Measurements from ENCODE around the gene MPRIP. TPM values are rescaled to one million over a fixed set of nuclear protein-coding genes. Genes with fewer than 3 reads are reported as not detected.

Gene MPRIP
- total RNA-seq, 1 experiment from 2014 or later, result 1,274 TPM

- CTCF ChIA-PET, result no interaction called here
- Histone ChIP-seq H3K4me1 (ENCODE audit: insufficient read depth, low read length) (no peaks in the 10 kb centered on the region), H3K36me3 (ENCODE audit: low read depth, low read length) (peaks cover 66% of the 10 kb centered on the region), H3K9me2 (replicated peaks; ENCODE audit: low read length) (no peaks in the 10 kb centered on the region), H3K4me2 (ENCODE audit: low read length) (no peak overlapping the region), H3K27me3 (ENCODE audit: low read length) (no peaks in the 10 kb centered on the region), H2AFZ (ENCODE audit: low read length) (no peak overlapping the region), H3K27ac (ENCODE audit: low read length) (no peak overlapping the region), H3K9ac (ENCODE audit: low read length) (no peak overlapping the region), H4K20me1 (ENCODE audit: low read length) (no peaks in the 10 kb centered on the region), H3F3A (ENCODE audit: low read length, unreplicated experiment) (no peaks in the 10 kb centered on the region), H3K9me3 (ENCODE audit: low read length) (no peaks in the 10 kb centered on the region), H3K4me3 (ENCODE audit: low read length) (no peak overlapping the region), H3K79me2 (ENCODE audit: low read length) (no peaks in the 10 kb centered on the region)
- BruUV-seq (replicated peaks), result no TSS peak
- no peak for ATAC-seq
- intact Hi-C loops (cut with micrococcal nuclease), result no loop called here
- POLR2A ChIA-PET (ENCODE audit: unreplicated experiment), result no interaction called here
- DNase-seq, result no peak
- TF ChIP-seq EZH2 (IDR thresholded peaks at IDR 0.05; ENCODE audit: low read length, unreplicated experiment) (no peak), EZH2phosphoT487 (IDR thresholded peaks at IDR 0.05; ENCODE audit: borderline replicate concordance, low read length) (no peak), CTCF (conservative IDR thresholded peaks at IDR 0.05; ENCODE audit: low read depth, low read length) (no peak)
Measured at GRCh38 chr17:17224137-17224536, 181.9 kb downstream of the MPRIP start.

GRCh38 chr17:17225901-17226300, 183.6 kb downstream of the MPRIP start:
- Histone ChIP-seq H3K4me2 (ENCODE audit: low read length) (no peak overlapping the region), H3K27ac (ENCODE audit: low read length) (no peak overlapping the region), H3K9me2 (replicated peaks; ENCODE audit: low read length) (no peaks in the 10 kb centered on the region), H3K9me3 (ENCODE audit: low read length) (no peaks in the 10 kb centered on the region), H3K9ac (ENCODE audit: low read length) (no peak overlapping the region), H3K79me2 (ENCODE audit: low read length) (no peaks in the 10 kb centered on the region), H3K27me3 (ENCODE audit: low read length) (no peaks in the 10 kb centered on the region), H3K4me1 (ENCODE audit: insufficient read depth, low read length) (no peaks in the 10 kb centered on the region), H4K20me1 (ENCODE audit: low read length) (no peaks in the 10 kb centered on the region), H3K4me3 (ENCODE audit: low read length) (no peak overlapping the region), H3F3A (ENCODE audit: low read length, unreplicated experiment) (no peaks in the 10 kb centered on the region), H2AFZ (ENCODE audit: low read length) (no peak overlapping the region), H3K36me3 (ENCODE audit: low read depth, low read length) (peaks cover 70% of the 10 kb centered on the region)
- TF ChIP-seq EZH2 (IDR thresholded peaks at IDR 0.05; ENCODE audit: low read length, unreplicated experiment), result no peak
- no peak for TF ChIP-seq EZH2phosphoT487 (IDR thresholded peaks at IDR 0.05; ENCODE audit: borderline replicate concordance, low read length)
- no peak for TF ChIP-seq CTCF (conservative IDR thresholded peaks at IDR 0.05; ENCODE audit: low read depth, low read length)
- POLR2A ChIA-PET (ENCODE audit: unreplicated experiment), result no interaction called here
- CTCF ChIA-PET, result no interaction called here
- DNase-seq (no peak), ATAC-seq (no peak)
- intact Hi-C loops (cut with micrococcal nuclease), result no loop called here
- BruUV-seq (replicated peaks), result no TSS peak

- H3K27me3 ChIP-seq (ENCODE audit: low read length), result no peaks in the 10 kb centered on the region
Measured at GRCh38 chr17:17226451-17227265, 184.4 kb downstream of the MPRIP start.

More at GRCh38 chr17:17226451-17227265, 184.4 kb downstream of the MPRIP start:
- POLR2A ChIA-PET (ENCODE audit: unreplicated experiment), result no interaction called here
- no peak for ATAC-seq
- Histone ChIP-seq H3K27ac (ENCODE audit: low read length) (no peak overlapping the region), H3K4me2 (ENCODE audit: low read length) (no peak overlapping the region), H3K4me3 (ENCODE audit: low read length) (no peak overlapping the region), H3K4me1 (ENCODE audit: insufficient read depth, low read length) (no peaks in the 10 kb centered on the region), H3K36me3 (ENCODE audit: low read depth, low read length) (peaks cover 62% of the 10 kb centered on the region), H3K9ac (ENCODE audit: low read length) (no peak overlapping the region), H2AFZ (ENCODE audit: low read length) (no peak overlapping the region), H4K20me1 (ENCODE audit: low read length) (no peaks in the 10 kb centered on the region), H3K9me3 (ENCODE audit: low read length) (no peaks in the 10 kb centered on the region), H3F3A (ENCODE audit: low read length, unreplicated experiment) (no peaks in the 10 kb centered on the region), H3K9me2 (replicated peaks; ENCODE audit: low read length) (no peaks in the 10 kb centered on the region), H3K79me2 (ENCODE audit: low read length) (no peaks in the 10 kb centered on the region; the same call in 1 of the 2 replicates)
- no TSS peak for BruUV-seq (replicated peaks)
- DNase-seq, result no peak
- intact Hi-C loops (cut with micrococcal nuclease), result no loop called here
- TF ChIP-seq EZH2 (IDR thresholded peaks at IDR 0.05; ENCODE audit: low read length, unreplicated experiment) (no peak), EZH2phosphoT487 (IDR thresholded peaks at IDR 0.05; ENCODE audit: borderline replicate concordance, low read length) (no peak), CTCF (conservative IDR thresholded peaks at IDR 0.05; ENCODE audit: low read depth, low read length) (no peak)
- CTCF ChIA-PET, result no interaction called here
